Caco-2 (cell line): ENCODE data around the gene CXorf51A. TPM values are rescaled to one million over a fixed set of nuclear protein-coding genes. Genes with fewer than 3 reads are reported as not detected.
"Not testable (repeated sequence)": the region's sequence is repeated elsewhere in the genome, so short reads cannot be mapped to it uniquely, and the experiment has no call there.

Source experiments
- BruUV-seq: library from RNA; stranded (reverse); fragments of 400-500 nt; replicated peaks from 2 replicates; lab custom pipeline; 2021; lab: Mats Ljungman, UMichigan
- CTCF ChIA-PET: fragments of 300-600 bp; sonication (Branson Sonifier 250); formaldehyde crosslinking; loops from one replicate; lab custom pipeline; 2022; ENCODE audit warnings: antibody characterized with exemption; lab: Charles Lee
- POLR2A ChIA-PET: fragments of 300-600 bp; sonication (Branson Sonifier 250); formaldehyde crosslinking; loops from one replicate; lab custom pipeline; 2022; ENCODE audit warnings: antibody characterized with exemption; lab: Charles Lee
- DNase-seq, 2 experiments: peaks; one replicate each; pipeline versions ENCODE4 v3.0.0 to v3.0.0-alpha.2; 2020 to 2022
- H3K27me3 ChIP-seq: replicated peaks from 2 replicates; pipeline ENCODE4 v1.6.0; 2011; ENCODE audit warnings: low read length; ENCODE audit not compliant: control insufficient read depth, insufficient read depth
- H3K36me3 ChIP-seq: 2 replicates; pipeline ENCODE4 v1.5.1; 2011; ENCODE audit warnings: low read length; ENCODE audit not compliant: control insufficient read depth, insufficient read depth
- H3K4me1 ChIP-seq: fragments of 250-450 bp; sonication (Bioruptor Pico); 2 replicates; pipeline ENCODE4 v1.5.1; 2020; ENCODE audit warnings: mild to moderate bottlenecking
- H3K4me3 ChIP-seq: 2 replicates; pipeline ENCODE4 v1.5.1; 2011; ENCODE audit warnings: low read depth, mild to moderate bottlenecking, control low read depth, low read length
- H3K9me3 ChIP-seq: fragments of 250-450 bp; sonication (Bioruptor Pico); 2 replicates; pipeline ENCODE4 v1.5.1; 2020; ENCODE audit warnings: mild to moderate bottlenecking, moderate library complexity
- H3K27ac Mint-ChIP-seq: one replicate; pipeline ENCODE4 v1.8.0; 2022; ENCODE audit warnings: mixed read lengths; ENCODE audit not compliant: unreplicated experiment
- H3K27me3 Mint-ChIP-seq: one replicate; pipeline ENCODE4 v1.8.0; 2022; ENCODE audit warnings: mixed read lengths; ENCODE audit not compliant: insufficient read depth, unreplicated experiment
- H3K36me3 Mint-ChIP-seq: one replicate; pipeline ENCODE4 v1.8.0; 2022; ENCODE audit warnings: mild to moderate bottlenecking, mixed read lengths; ENCODE audit not compliant: insufficient read depth, unreplicated experiment
- H3K4me1 Mint-ChIP-seq: one replicate; pipeline ENCODE4 v1.8.0; 2022; ENCODE audit warnings: low read depth, mixed read lengths; ENCODE audit not compliant: unreplicated experiment
- H3K4me3 Mint-ChIP-seq: one replicate; pipeline ENCODE4 v1.8.0; 2022; ENCODE audit warnings: mild to moderate bottlenecking, moderate library complexity, mixed read lengths; ENCODE audit not compliant: unreplicated experiment
- H3K9me3 Mint-ChIP-seq: one replicate; pipeline ENCODE4 v1.8.0; 2022; ENCODE audit warnings: mixed read lengths; ENCODE audit not compliant: unreplicated experiment
- intact Hi-C: fragments of 100-400 bp; cut with micrococcal nuclease; formaldehyde crosslinking; loops from one replicate; pipeline ENCODE4 v1.10.0; 2022; ENCODE audit not compliant: unreplicated experiment
- total RNA-seq: library from RNA; stranded (reverse); gene quantifications from 2 replicates; pipeline ENCODE4 v1.2.3, GENCODE V29; 2022
- TF ChIP-seq, protein P1 (sequence below), 2 experiments: fragments of 200-600 bp in 1 of 2; IDR thresholded peaks; 1 replicate in 1 of 2; 2 replicates in 1 of 2; pipeline versions ENCODE4 v1.5.1 to v1.8.0; 2011 to 2022; ENCODE audit warnings: antibody characterized with exemption in 1 of 2, control low read depth in 1 of 2, inconsistent platforms in 1 of 2, low read depth in 1 of 2, low read length in 1 of 2, mild to moderate bottlenecking in 1 of 2, moderate library complexity in 1 of 2; ENCODE audit not compliant: insufficient read depth in 1 of 2, severe bottlenecking in 1 of 2, unreplicated experiment in 1 of 2

CXorf51A gene
- total RNA-seq, 1 experiment from 2014 or later = not detected

DNA sequence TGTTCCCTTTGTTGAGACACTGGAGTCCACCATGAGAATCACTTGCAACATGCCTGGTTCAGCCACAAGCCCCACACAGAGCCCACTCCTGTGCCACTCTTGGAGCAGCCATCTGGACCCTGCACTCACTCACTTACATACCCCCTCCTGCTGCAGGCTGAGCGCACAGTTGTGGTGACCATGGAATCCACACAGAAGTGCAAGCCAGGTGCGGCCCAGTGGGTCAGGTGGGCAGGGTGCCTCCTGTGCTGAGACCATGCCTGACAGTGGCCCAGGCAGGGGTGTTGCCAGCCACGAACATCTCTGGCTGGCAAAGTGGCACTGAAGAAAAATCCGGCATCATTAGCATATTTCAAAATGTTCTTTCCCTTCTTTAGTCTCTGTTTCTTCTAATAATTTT lies 17.4 kb upstream of the CXorf51A start:
- Mint-ChIP-seq H3K4me3 (no peak overlapping the region), H3K4me1 (no peaks in the 10 kb centered on the region), H3K9me3 (no peaks in the 10 kb centered on the region), H3K36me3 (no peaks in the 10 kb centered on the region), H3K27ac (no peak overlapping the region), H3K27me3 (no peaks in the 10 kb centered on the region)
- POLR2A ChIA-PET = no interaction called here
- Histone ChIP-seq H3K4me3 (no peak overlapping the region), H3K9me3 (no peaks in the 10 kb centered on the region), H3K4me1 (no peaks in the 10 kb centered on the region), H3K36me3 (no peaks in the 10 kb centered on the region), H3K27me3 (no peaks in the 10 kb centered on the region)
- intact Hi-C loops = no loop called here
- TF ChIP-seq, protein P1, sequence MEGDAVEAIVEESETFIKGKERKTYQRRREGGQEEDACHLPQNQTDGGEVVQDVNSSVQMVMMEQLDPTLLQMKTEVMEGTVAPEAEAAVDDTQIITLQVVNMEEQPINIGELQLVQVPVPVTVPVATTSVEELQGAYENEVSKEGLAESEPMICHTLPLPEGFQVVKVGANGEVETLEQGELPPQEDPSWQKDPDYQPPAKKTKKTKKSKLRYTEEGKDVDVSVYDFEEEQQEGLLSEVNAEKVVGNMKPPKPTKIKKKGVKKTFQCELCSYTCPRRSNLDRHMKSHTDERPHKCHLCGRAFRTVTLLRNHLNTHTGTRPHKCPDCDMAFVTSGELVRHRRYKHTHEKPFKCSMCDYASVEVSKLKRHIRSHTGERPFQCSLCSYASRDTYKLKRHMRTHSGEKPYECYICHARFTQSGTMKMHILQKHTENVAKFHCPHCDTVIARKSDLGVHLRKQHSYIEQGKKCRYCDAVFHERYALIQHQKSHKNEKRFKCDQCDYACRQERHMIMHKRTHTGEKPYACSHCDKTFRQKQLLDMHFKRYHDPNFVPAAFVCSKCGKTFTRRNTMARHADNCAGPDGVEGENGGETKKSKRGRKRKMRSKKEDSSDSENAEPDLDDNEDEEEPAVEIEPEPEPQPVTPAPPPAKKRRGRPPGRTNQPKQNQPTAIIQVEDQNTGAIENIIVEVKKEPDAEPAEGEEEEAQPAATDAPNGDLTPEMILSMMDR (IDR thresholded peaks at IDR 0.05; ENCODE audit: insufficient read depth in 1 of 2, low read depth in 1 of 2, low read length in 1 of 2, severe bottlenecking in 1 of 2, unreplicated experiment in 1 of 2) = no peak
- CTCF ChIA-PET = no interaction called here
- DNase-seq = peak in 1 of 2 experiments; percentile 11
- BruUV-seq = no TSS peak

GRCh38 chrX:146809471-146809870 lies 5.1 kb downstream of the CXorf51A start, which contains the start of gene CXorf51B:
Gene CXorf51B (plus strand): TSS chrX:146809771. CDS start chrX:146809792, 21 bp downstream.
- POLR2A ChIA-PET, H3K36me3 ChIP-seq, H3K9me3 ChIP-seq, H3K27ac Mint-ChIP-seq, BruUV-seq, H3K36me3 Mint-ChIP-seq, H3K4me1 Mint-ChIP-seq, H3K27me3 Mint-ChIP-seq, DNase-seq, CTCF ChIA-PET, intact Hi-C loops, H3K27me3 ChIP-seq, H3K9me3 Mint-ChIP-seq, H3K4me3 ChIP-seq, H3K4me3 Mint-ChIP-seq, H3K4me1 ChIP-seq: not testable (repeated sequence)

Other genes with a start within 250 kb of the CXorf51A start
- gene CXorf51B, start 5.0 kb downstream of the CXorf51A start, total RNA-seq = not detected in 2 replicates